Gastrocnemius medialis (tissue), 4 donors: ENCODE measurements around the gene ATP1B3. TPM values are rescaled to one million over a fixed set of nuclear protein-coding genes. Genes with fewer than 3 reads are reported as not detected.

Experiments used
- ATAC-seq, 2 donors: fragments of 150-250 bp; one replicate each; pipeline ENCODE4 v1.9.1; 2016
- DNase-seq, 2 donors: peaks; one replicate each; pipeline ENCODE4 v3.0.0-alpha.2; 2019
- H3K27ac ChIP-seq, 4 donors: fragments of 200-600 bp; sonication (generic); 1 replicate in 1 of 4; 2 replicates in 3 of 4; pipeline ENCODE4 v1.5.1; 2016 to 2018; ENCODE audit warnings: mild to moderate bottlenecking in 2 of 4, moderate library complexity in 1 of 4
- H3K27me3 ChIP-seq, 3 donors: fragments of 200-600 bp; sonication (generic) in 2 of 3; 1 replicate in 1 of 3; 2 replicates in 2 of 3; pipeline versions ENCODE4 v1.5.1 to v1.6.0; 2016 to 2019; ENCODE audit warnings: mild to moderate bottlenecking in 1 of 3, moderate library complexity in 1 of 3
- H3K36me3 ChIP-seq, 2 donors: fragments of 200-600 bp; sonication (generic) in 1 of 2; one replicate each; pipeline ENCODE4 v1.5.1; 2017 to 2018
- H3K4me1 ChIP-seq, 2 donors: fragments of 200-600 bp; sonication (generic) in 1 of 2; one replicate each; pipeline ENCODE4 v1.5.1; 2016 to 2017; ENCODE audit warnings: mild to moderate bottlenecking in 2 of 2
- H3K4me3 ChIP-seq, 4 donors: fragments of 200-600 bp; sonication (generic) in 3 of 4; 1 replicate in 1 of 4; 2 replicates in 3 of 4; pipeline ENCODE4 v1.5.1; 2016 to 2019; ENCODE audit warnings: mild to moderate bottlenecking in 2 of 4
- H3K9me3 ChIP-seq, 3 donors: fragments of 200-600 bp; sonication (generic) in 2 of 3; 1 replicate in 1 of 3; 2 replicates in 2 of 3; pipeline ENCODE4 v1.5.1; 2016 to 2019
- POLR2A ChIP-seq, 2 donors: fragments of 450-650 bp; IDR thresholded peaks; one replicate each; pipeline ENCODE4 v1.6.1; 2017; ENCODE audit warnings: antibody characterized with exemption in 2 of 2, mild to moderate bottlenecking in 2 of 2, moderate library complexity in 2 of 2
- in situ Hi-C, 4 donors: fragments of 200-750 bp; cut with MboI; loops; one replicate each; pipeline versions ENCODE4 v1.15.0 to v1.8.0; 2017; ENCODE audit warnings: low sequenced_read_pairs in 4 of 4
- intact Hi-C: fragments of 100-400 bp; cut with DNase I; formaldehyde crosslinking; loops from one replicate; pipeline ENCODE4 v1.15.1; 2023; ENCODE audit warnings: low total_unique reads
- total RNA-seq, 4 donors: library from RNA; depleted of rRNA; stranded (reverse); fragments of >200 nt; gene quantifications; one replicate each; pipeline versions ENCODE4 v1.1.0 to v1.2.3, GENCODE V29; 2016
- TF ChIP-seq, protein P1 (sequence below), 5 experiments: fragments of 450-650 bp in 3 of 5; fragments of 200-600 bp in 2 of 5; sonication (generic) in 2 of 5; IDR thresholded peaks in 4 of 5; conservative IDR thresholded peaks in 1 of 5; 1 replicate in 4 of 5; 2 replicates in 1 of 5; pipeline ENCODE4 v1.5.1; 2016 to 2019; ENCODE audit warnings: antibody characterized with exemption in 5 of 5, mild to moderate bottlenecking in 3 of 5, moderate library complexity in 3 of 5

ATP1B3 gene
- total RNA-seq, 4 donors from 2014 or later = 16.2 to 35.9 (median 17.6) TPM

DNA sequence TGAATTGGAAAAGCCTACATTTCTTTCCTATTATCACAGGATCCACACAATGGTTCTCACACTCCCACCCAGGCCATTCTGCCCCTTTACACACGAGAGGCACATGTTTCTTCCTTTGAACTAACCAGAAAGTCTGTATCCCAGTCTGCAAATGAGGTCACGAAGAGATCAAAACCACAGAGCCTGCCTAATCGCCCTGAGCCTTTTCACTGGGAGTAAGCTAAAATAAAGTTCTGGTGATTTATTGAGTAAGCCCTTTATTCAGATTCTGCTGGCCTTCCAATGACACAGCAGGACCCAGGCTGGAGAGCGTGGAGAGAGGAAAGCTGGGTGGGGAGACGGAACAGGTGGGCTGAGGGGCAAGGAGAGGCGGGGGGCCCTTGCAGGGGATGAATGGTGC is 78.7 kb downstream of the ATP1B3 start:
- no peak overlapping the region for H3K4me3 ChIP-seq
- no peak for ATAC-seq
- H3K27me3 ChIP-seq = no peaks in the 10 kb centered on the region
- H3K9me3 ChIP-seq = no peaks in the 10 kb centered on the region
- intact Hi-C loops (no loop called here), in situ Hi-C loops (loop anchor here in 3 of 4 donors (25.0 kb wide), 1 partner anchor 332 kb away; no protein-coding TSS in a partner anchor)
- DNase-seq = no peak
- TF ChIP-seq, protein P1, sequence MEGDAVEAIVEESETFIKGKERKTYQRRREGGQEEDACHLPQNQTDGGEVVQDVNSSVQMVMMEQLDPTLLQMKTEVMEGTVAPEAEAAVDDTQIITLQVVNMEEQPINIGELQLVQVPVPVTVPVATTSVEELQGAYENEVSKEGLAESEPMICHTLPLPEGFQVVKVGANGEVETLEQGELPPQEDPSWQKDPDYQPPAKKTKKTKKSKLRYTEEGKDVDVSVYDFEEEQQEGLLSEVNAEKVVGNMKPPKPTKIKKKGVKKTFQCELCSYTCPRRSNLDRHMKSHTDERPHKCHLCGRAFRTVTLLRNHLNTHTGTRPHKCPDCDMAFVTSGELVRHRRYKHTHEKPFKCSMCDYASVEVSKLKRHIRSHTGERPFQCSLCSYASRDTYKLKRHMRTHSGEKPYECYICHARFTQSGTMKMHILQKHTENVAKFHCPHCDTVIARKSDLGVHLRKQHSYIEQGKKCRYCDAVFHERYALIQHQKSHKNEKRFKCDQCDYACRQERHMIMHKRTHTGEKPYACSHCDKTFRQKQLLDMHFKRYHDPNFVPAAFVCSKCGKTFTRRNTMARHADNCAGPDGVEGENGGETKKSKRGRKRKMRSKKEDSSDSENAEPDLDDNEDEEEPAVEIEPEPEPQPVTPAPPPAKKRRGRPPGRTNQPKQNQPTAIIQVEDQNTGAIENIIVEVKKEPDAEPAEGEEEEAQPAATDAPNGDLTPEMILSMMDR (IDR thresholded peaks at IDR 0.05 in 4 of 5, conservative IDR thresholded peaks at IDR 0.05 in 1 of 5) = no peak
- TF ChIP-seq POLR2A (IDR thresholded peaks at IDR 0.05) = no peak
- no peaks in the 10 kb centered on the region for H3K4me1 ChIP-seq
- H3K27ac ChIP-seq = no peak overlapping the region
- H3K36me3 ChIP-seq = peaks cover 0 to 27% of the 10 kb centered on the region in 2 donors

DNA sequence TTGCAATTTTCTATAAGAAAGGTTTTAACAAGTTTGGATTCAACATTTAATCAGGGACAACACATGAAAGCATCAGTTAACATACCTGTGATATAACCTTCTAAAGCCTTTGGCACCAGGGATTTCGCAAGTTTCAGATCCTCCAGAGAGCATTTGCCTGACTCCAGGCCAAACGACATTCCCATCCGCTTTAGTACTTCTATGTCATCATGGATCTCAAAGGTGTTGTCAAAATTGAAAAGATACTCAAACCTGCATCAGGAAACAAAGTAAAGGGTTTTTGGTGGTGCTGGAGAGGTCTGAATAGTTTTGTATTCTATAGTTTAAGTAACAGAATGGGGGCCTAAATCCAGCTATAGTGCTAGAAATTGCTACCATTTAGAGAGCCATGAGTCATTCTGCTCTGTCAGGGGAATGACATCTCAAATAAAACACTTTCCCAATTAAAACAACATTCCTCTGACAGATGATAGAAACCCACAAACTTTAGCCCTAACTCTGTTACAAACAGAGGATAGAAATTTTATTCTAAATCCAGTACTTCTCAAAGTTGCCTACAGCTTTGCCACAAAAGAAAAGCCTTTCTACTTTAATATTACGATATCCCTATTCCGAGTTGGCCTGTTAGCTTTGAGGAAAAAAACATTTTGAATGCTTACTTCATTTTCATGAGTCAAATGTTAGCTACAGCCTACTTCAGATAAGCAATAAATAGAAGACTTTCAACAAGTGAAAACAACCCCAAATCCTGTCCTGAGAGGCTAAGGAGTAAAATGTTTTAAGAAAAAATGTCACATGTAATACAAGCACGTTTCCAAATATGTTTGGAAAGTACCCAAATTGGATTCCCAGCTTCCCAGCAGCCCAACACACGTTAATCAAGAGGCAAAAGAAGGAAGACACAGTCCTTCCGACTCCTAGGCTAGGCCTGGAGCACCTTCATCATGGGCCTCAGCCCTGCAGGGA is 83.4 kb downstream of the ATP1B3 start:
- no peaks in the 10 kb centered on the region for H3K27me3 ChIP-seq
- no peaks in the 10 kb centered on the region for H3K4me1 ChIP-seq
- TF ChIP-seq, protein P1 (IDR thresholded peaks at IDR 0.05 in 4 of 5, conservative IDR thresholded peaks at IDR 0.05 in 1 of 5) = no peak
- TF ChIP-seq POLR2A (IDR thresholded peaks at IDR 0.05) = no peak
- H3K4me3 ChIP-seq = no peak overlapping the region
- no peak for ATAC-seq
- H3K36me3 ChIP-seq = peaks cover 0 to 18% of the 10 kb centered on the region in 2 donors
- intact Hi-C loops = loop anchor here (5.0 kb wide), 1 partner anchor 187 kb away; the partner anchor contains the start of gene TFDP2
- no peaks in the 10 kb centered on the region for H3K9me3 ChIP-seq
- H3K27ac ChIP-seq = peak overlapping the region in 3 of 4 donors; percentile 3 to 23 (median 4)
- DNase-seq = no peak
- in situ Hi-C loops = loop anchor here (5.0 to 25.0 kb wide), 2 partner anchors 322 to 327 kb away; no protein-coding TSS in a partner anchor

DNA sequence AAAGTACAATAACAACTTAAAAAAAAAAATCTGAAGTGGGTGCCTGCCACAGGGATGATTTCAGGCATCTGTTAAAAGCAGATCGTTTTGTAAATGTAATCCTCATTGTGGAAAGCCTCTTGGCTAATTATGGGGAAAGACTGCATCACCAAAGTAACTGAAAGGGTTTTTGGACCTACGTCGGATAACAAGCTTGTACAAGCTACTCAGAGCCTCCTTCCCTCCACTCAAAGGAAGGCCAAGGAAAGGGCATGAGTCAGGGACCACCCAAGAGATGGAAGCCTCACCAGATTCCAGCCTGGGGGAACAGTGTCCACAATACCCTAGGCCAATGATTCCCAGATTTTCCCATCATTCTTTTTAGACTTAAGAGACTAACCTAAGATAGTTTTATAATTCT is 84.3 kb downstream of the ATP1B3 start:
- ATAC-seq (no peak), DNase-seq (no peak)
- no peak for TF ChIP-seq POLR2A (IDR thresholded peaks at IDR 0.05)
- TF ChIP-seq, protein P1 (IDR thresholded peaks at IDR 0.05 in 4 of 5, conservative IDR thresholded peaks at IDR 0.05 in 1 of 5) = no peak
- intact Hi-C loops (loop anchor here (5.0 kb wide), 1 partner anchor 187 kb away; the partner anchor contains the start of gene TFDP2), in situ Hi-C loops (loop anchor here (5.0 to 25.0 kb wide), 2 partner anchors 322 to 327 kb away; no protein-coding TSS in a partner anchor)
- Histone ChIP-seq H3K9me3 (no peaks in the 10 kb centered on the region), H3K27ac (peak overlapping the region in 2 of 4 donors; percentile 3 to 23), H3K4me3 (no peak overlapping the region), H3K36me3 (peaks cover 0 to 18% of the 10 kb centered on the region in 2 donors), H3K27me3 (no peaks in the 10 kb centered on the region), H3K4me1 (no peaks in the 10 kb centered on the region)

DNA sequence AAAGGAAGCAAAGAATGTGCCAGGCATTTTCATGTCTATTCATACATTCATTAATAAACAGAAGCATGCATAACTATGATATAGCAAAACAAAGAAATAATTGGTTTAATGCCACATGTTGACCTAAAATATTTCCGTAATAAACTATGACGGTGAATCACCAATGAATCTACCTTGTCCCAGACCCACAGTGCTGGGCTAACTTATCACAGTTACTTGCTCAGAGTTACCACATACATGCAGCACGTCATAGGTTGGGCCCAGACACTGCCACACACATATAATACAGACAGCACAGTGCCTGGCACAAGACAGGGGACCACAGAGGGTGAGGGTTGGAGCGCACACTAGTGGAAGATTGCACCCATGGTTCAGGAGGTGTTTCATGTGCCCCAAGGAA is 86.9 kb downstream of the ATP1B3 start:
- in situ Hi-C loops (loop anchor here (5.0 to 25.0 kb wide), 2 partner anchors 319 to 324 kb away; no protein-coding TSS in a partner anchor), intact Hi-C loops (loop anchor here (5.0 kb wide), 1 partner anchor 184 kb away; the partner anchor contains the start of gene TFDP2)
- H3K27me3 ChIP-seq = no peaks in the 10 kb centered on the region
- no peak overlapping the region for H3K4me3 ChIP-seq
- DNase-seq (no peak), ATAC-seq (no peak)
- TF ChIP-seq POLR2A (IDR thresholded peaks at IDR 0.05) = no peak
- TF ChIP-seq, protein P1 (IDR thresholded peaks at IDR 0.05 in 4 of 5, conservative IDR thresholded peaks at IDR 0.05 in 1 of 5) = no peak
- H3K9me3 ChIP-seq = no peaks in the 10 kb centered on the region
- H3K4me1 ChIP-seq = no peaks in the 10 kb centered on the region
- H3K36me3 ChIP-seq = peaks cover 0 to 15% of the 10 kb centered on the region in 2 donors
- H3K27ac ChIP-seq = no peak overlapping the region
